Measurements from ENCODE around the gene MAK. TPM values are rescaled to one million over a fixed set of nuclear protein-coding genes. Genes with fewer than 3 reads are reported as not detected.

MAK gene
- total and polyA plus RNA-seq, 2 donors (not counting 1 experiment from before 2014, with no cell fraction given) = 0.04 TPM; not detected in 1

- H3K4me3 Mint-ChIP-seq = no peak overlapping the region
- H3K27me3 Mint-ChIP-seq = no peaks in the 10 kb centered on the region
- Histone ChIP-seq H3K27me3 (replicated peaks in 1 of 4; ENCODE audit: control extremely low read depth in 1 of 4, control insufficient read depth in 3 of 4, insufficient read depth in 4 of 4, low read length in 3 of 4) (no peaks in the 10 kb centered on the region), H3K4me1 (ENCODE audit: control insufficient read depth in 2 of 2, insufficient read depth in 2 of 2, low read length in 2 of 2) (no peaks in the 10 kb centered on the region), H3K4me2 (replicated peaks; ENCODE audit: low read depth, low read length, poor library complexity, severe bottlenecking) (no peak overlapping the region), H2AFZ (ENCODE audit: insufficient read depth, low read depth, low read length, poor library complexity, severe bottlenecking) (no peak overlapping the region), H3K36me3 (replicated peaks in 1 of 2; ENCODE audit: control extremely low read depth in 1 of 2, control insufficient read depth in 1 of 2, extremely low read depth in 1 of 2, insufficient read depth in 2 of 2, low read length in 1 of 2) (peaks cover 0 to 5% of the 10 kb centered on the region in 2 experiments), H3K9ac (ENCODE audit: low read length) (no peak overlapping the region), H3K27ac (ENCODE audit: low read length in 2 of 2) (no peak overlapping the region), H3K4me3 (ENCODE audit: control extremely low read depth in 1 of 5, extremely low read depth in 1 of 5, insufficient read depth in 1 of 5, low read depth in 2 of 5, low read length in 4 of 5) (no peak overlapping the region), H3K79me2 (ENCODE audit: control insufficient read depth, insufficient read depth, low read length) (no peaks in the 10 kb centered on the region), H4K20me1 (ENCODE audit: control insufficient read depth, insufficient read depth, low read length, poor library complexity, severe bottlenecking) (no peaks in the 10 kb centered on the region), H3K9me3 (ENCODE audit: control extremely low read depth in 1 of 3, control insufficient read depth in 2 of 3, insufficient read depth in 1 of 3, low read length in 2 of 3) (no peaks in the 10 kb centered on the region)
- DNase-seq (no peak), ATAC-seq (ENCODE audit: low read depth) (no peak)
- no peaks in the 10 kb centered on the region for H3K4me1 Mint-ChIP-seq
- H3K9me3 Mint-ChIP-seq (ENCODE audit: insufficient read depth) = no peaks in the 10 kb centered on the region
- POLR2A ChIA-PET = no interaction called here
- no peak for TF ChIP-seq CTCF (IDR thresholded peaks at IDR 0.05)
- TF ChIP-seq EZH2 (IDR thresholded peaks at IDR 0.05; ENCODE audit: borderline replicate concordance, insufficient read depth, low read depth, low read length, poor library complexity, severe bottlenecking) = no peak
- no peak overlapping the region for H3K27ac Mint-ChIP-seq
- no CpG with 5 or more reads among the region's 5 CpGs for WGBS (ENCODE audit: insufficient coverage)
- CTCF ChIA-PET = interaction anchor here (3.3 kb wide), 1 partner anchor 10 kb away, joined by 23 read pairs; no protein-coding TSS in a partner anchor
- intact Hi-C loops (cut with micrococcal nuclease) = no loop called here
Observed at GRCh38 chr6:10791673-10792072, 46.7 kb downstream of the MAK start.

- Histone ChIP-seq H3K4me1 (ENCODE audit: control insufficient read depth in 2 of 2, insufficient read depth in 2 of 2, low read length in 2 of 2) (no peaks in the 10 kb centered on the region), H3K9me3 (ENCODE audit: control extremely low read depth in 1 of 3, control insufficient read depth in 2 of 3, insufficient read depth in 1 of 3, low read length in 2 of 3) (no peaks in the 10 kb centered on the region), H3K9ac (ENCODE audit: low read length) (no peak overlapping the region), H3K4me2 (replicated peaks; ENCODE audit: low read depth, low read length, poor library complexity, severe bottlenecking) (no peak overlapping the region), H3K27me3 (replicated peaks in 1 of 4; ENCODE audit: control extremely low read depth in 1 of 4, control insufficient read depth in 3 of 4, insufficient read depth in 4 of 4, low read length in 3 of 4) (no peaks in the 10 kb centered on the region), H3K27ac (ENCODE audit: low read length in 2 of 2) (no peak overlapping the region), H3K79me2 (ENCODE audit: control insufficient read depth, insufficient read depth, low read length) (no peaks in the 10 kb centered on the region), H4K20me1 (ENCODE audit: control insufficient read depth, insufficient read depth, low read length, poor library complexity, severe bottlenecking) (no peaks in the 10 kb centered on the region), H2AFZ (ENCODE audit: insufficient read depth, low read depth, low read length, poor library complexity, severe bottlenecking) (no peak overlapping the region), H3K36me3 (replicated peaks in 1 of 2; ENCODE audit: control extremely low read depth in 1 of 2, control insufficient read depth in 1 of 2, extremely low read depth in 1 of 2, insufficient read depth in 2 of 2, low read length in 1 of 2) (peaks cover 11 to 15% of the 10 kb centered on the region in 2 experiments), H3K4me3 (ENCODE audit: control extremely low read depth in 1 of 5, extremely low read depth in 1 of 5, insufficient read depth in 1 of 5, low read depth in 2 of 5, low read length in 4 of 5) (no peak overlapping the region)
- 100% methylated on average over 4 of the region's 8 CpGs for WGBS (ENCODE audit: insufficient coverage)
- ATAC-seq (ENCODE audit: low read depth) (no peak), DNase-seq (no peak)
- no peak overlapping the region for H3K4me3 Mint-ChIP-seq
- no peaks in the 10 kb centered on the region for H3K9me3 Mint-ChIP-seq (ENCODE audit: insufficient read depth)
- H3K27me3 Mint-ChIP-seq = no peaks in the 10 kb centered on the region
- H3K4me1 Mint-ChIP-seq = no peaks in the 10 kb centered on the region
- intact Hi-C loops (cut with micrococcal nuclease) = no loop called here
- no peak overlapping the region for H3K27ac Mint-ChIP-seq
- POLR2A ChIA-PET = no interaction called here
- CTCF ChIA-PET = interaction anchor here (1.2 kb wide), 1 partner anchor 22 kb away, joined by 3 read pairs; no protein-coding TSS in a partner anchor
- no peak for TF ChIP-seq CTCF (IDR thresholded peaks at IDR 0.05)
Observed at GRCh38 chr6:10779076-10779475, 59.3 kb downstream of the MAK start.
